NB4 (cell line): ENCODE data around the gene RECK.

Experiments
- DNase-seq: peaks from one replicate; pipeline ENCODE4 v3.0.0; 2010; ENCODE audit warnings: low read depth
- H3K4me3 ChIP-seq: one replicate; pipeline ENCODE4 v1.5.1; 2011; ENCODE audit warnings: mild to moderate bottlenecking, low read depth, low read length, moderate library complexity
- CTCF ChIP-seq: IDR thresholded peaks from one replicate; pipeline ENCODE4 v1.5.1; 2012; ENCODE audit warnings: low read depth, low read length
- MAX ChIP-seq: IDR thresholded peaks from 2 replicates; pipeline ENCODE4 v1.6.1; 2011; ENCODE audit warnings: low read depth, low read length
- MYC ChIP-seq: IDR thresholded peaks from 2 replicates; pipeline ENCODE4 v1.6.1; 2011; ENCODE audit warnings: low read depth, low read length
- POLR2A ChIP-seq: IDR thresholded peaks from 2 replicates; pipeline ENCODE4 v1.6.1; 2011; ENCODE audit warnings: mild to moderate bottlenecking; ENCODE audit not compliant: insufficient read length; ENCODE audit errors: extremely low read depth

Gene RECK

GRCh38 chr9:36102742-36103495 lies 66.2 kb downstream of the RECK start:
- TF ChIP-seq MYC (0 out of 2 replicates have a peak, but pooled peaks have one; percentile 15), CTCF (peak; percentile 77), POLR2A (no peak)
- DNase-seq, result peak; percentile 83
- H3K4me3 ChIP-seq, result no peak overlapping the region

- H3K4me3 ChIP-seq, result no peak overlapping the region
- TF ChIP-seq MAX (no peak), POLR2A (no peak), MYC (no peak), CTCF (no peak)
- DNase-seq, result no peak
Measured at GRCh38 chr9:36109071-36109470, 72.4 kb downstream of the RECK start.

- DNase-seq, result no peak
- H3K4me3 ChIP-seq, result no peak overlapping the region
- no peak for TF ChIP-seq CTCF
- TF ChIP-seq MYC, result no peak
- no peak for TF ChIP-seq MAX
- TF ChIP-seq POLR2A, result no peak
Measured at GRCh38 chr9:36110434-36110833, 73.7 kb downstream of the RECK start.

GRCh38 chr9:36112516-36112915 lies 75.8 kb downstream of the RECK start:
- no peak overlapping the region for H3K4me3 ChIP-seq
- DNase-seq, result no peak
- TF ChIP-seq CTCF, result no peak
- TF ChIP-seq POLR2A, result no peak
- TF ChIP-seq MAX, result no peak
- TF ChIP-seq MYC, result no peak

GRCh38 chr9:36113999-36114398 lies 77.3 kb downstream of the RECK start:
- no peak overlapping the region for H3K4me3 ChIP-seq
- DNase-seq, result no peak
- TF ChIP-seq MYC (no peak), POLR2A (no peak), CTCF (no peak), MAX (no peak)

GRCh38 chr9:36116593-36116992 lies 79.9 kb downstream of the RECK start:
- TF ChIP-seq MYC (no peak), CTCF (no peak), MAX (no peak), POLR2A (no peak)
- no peak overlapping the region for H3K4me3 ChIP-seq
- no peak for DNase-seq
